ENCODE data around the gene EPHB2.

EPHB2 gene

GRCh38 chr1:22721122-22721873 lies 10.7 kb downstream of the EPHB2 start:
- no peak for DNase-seq

DNA sequence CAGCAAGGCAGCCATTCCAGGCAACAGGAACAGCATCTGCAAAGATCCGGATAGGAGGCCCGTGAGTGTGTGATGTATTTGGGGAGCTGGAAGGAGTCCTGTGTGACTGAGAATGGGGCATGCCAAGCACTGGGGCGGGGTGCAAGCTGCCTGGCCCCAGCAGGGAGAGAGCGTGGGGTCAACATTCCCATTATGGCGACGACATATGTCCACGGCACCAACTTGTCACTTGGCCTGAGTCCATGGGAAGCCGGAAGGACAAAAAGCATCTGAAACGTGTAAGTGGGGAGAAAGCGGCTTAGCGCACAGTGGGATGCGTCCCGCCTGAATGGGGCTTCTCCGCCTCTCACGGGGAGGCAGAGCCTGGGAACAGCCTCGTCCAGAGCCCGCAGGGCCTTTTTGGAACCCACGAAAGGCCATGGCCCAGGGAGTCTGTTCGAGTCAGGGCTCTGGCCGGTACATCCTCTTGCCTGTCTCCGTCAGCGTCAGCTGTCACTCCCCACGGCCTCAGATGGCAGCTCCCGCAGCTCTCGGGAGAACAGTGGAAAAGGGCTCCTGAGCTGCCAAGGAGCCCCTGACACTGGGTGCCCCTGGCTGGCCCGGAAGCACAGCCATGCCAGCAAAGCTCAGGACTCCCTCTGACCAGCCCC lies 12.4 kb downstream of the EPHB2 start:
- peak in 2 of 56 donors; percentile 17 to 21 for DNase-seq

DNA sequence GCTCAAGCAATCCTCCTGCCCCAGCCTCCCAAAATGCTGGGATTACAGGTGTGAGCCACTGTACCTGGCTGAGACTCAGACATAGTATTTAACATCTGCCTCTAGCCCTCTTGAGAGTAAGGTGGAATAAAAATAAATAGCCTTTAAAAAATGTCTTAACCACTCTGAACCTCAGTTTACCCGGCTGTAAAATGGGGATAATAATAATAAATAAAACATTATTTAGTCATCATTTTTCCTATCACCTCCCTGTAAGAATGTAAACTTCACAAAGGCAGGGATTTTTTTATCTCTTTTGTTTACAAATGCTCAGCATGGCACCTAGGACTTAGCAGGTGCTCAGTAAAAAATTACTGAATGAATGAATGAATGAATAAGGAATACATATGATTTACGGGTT lies 17.2 kb downstream of the EPHB2 start:
- DNase-seq: no peak

GRCh38 chr1:22728751-22729399 lies 18.2 kb downstream of the EPHB2 start:
- no peak for DNase-seq

GRCh38 chr1:22729400-22729773 lies 18.7 kb downstream of the EPHB2 start:
- no peak for DNase-seq

DNA sequence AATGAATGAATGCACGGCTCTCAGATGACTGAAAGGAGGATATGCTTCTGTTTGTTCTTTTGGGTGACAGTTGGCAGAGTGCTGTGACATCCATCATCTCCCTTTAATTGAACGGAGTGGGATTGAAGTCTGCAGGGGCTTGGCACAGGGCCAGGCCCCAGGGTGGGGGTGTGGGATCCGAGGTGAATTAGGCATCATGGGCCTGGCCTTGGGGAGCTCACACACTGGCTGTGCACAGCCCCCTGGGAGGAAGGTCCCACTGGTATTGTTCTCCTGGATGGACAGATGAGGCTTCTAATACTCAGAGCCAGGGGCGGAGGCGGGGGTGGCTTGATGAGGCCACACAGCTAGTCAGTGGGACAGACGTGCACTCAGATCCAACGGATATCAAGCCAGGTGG lies 19.3 kb downstream of the EPHB2 start:
- no peak for DNase-seq

GRCh38 chr1:22731924-22732720 lies 21.5 kb downstream of the EPHB2 start:
- peak in 1 of 56 donors; percentile 1 for DNase-seq

DNA sequence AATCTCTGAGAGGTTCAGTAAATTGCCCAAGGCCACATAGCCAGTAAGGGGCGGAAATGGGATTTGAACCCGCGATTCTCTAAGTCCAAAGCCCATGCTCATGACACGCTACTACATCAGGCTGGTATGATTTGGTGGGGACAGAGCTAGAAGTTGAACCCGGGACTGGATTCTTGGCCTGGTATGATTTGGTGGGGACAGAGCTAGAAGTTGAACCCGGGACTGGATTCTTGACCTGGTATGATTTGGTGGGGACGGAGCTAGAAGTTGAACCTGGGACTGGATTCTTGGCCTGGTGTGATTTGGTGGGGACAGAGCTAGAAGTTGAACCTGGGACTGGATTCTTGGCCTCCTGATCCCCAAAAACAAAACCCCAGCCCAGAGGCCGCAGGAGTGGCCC lies 23.0 kb downstream of the EPHB2 start:
- DNase-seq: no peak

GRCh38 chr1:22736501-22737080 lies 26.0 kb downstream of the EPHB2 start:
- no peak for DNase-seq

DNA sequence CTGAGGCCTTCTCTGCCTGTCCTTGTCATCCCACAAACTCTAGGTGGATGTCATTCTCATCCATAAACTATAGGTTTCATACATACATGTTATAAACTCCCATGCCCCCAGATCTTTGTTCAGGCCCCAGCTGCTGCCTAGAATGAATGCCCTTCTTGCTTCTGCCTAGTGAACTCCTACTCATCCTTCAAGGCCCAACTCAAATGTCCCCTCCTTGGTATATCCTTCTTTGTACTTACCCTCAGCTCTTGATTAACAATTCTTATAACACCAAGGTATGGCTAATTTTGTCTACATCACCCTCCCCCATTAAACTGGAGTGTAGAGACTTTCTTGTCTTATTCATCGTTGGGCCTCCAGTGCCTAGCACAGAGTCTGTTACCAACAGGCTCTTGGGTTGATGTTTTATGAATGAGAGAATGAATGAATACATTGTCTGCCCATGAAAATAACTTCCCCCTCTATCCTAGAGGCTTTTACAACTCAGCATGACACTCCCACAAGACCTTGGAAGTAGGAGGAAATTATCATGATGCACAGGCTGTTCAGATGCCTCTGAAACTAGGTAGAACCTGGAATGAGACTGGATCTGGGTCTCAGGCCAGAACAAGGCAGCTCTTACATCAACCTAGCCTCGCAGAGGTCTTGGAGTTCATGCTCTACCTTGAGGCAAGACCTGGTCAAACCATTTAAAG lies 26.9 kb downstream of the EPHB2 start:
- no peak for DNase-seq

GRCh38 chr1:22738069-22738435 lies 27.4 kb downstream of the EPHB2 start:
- DNase-seq: no peak

- no peak for DNase-seq
These were observed 27.9 kb downstream of the EPHB2 start for GRCh38 chr1:22738522-22738921.

DNA sequence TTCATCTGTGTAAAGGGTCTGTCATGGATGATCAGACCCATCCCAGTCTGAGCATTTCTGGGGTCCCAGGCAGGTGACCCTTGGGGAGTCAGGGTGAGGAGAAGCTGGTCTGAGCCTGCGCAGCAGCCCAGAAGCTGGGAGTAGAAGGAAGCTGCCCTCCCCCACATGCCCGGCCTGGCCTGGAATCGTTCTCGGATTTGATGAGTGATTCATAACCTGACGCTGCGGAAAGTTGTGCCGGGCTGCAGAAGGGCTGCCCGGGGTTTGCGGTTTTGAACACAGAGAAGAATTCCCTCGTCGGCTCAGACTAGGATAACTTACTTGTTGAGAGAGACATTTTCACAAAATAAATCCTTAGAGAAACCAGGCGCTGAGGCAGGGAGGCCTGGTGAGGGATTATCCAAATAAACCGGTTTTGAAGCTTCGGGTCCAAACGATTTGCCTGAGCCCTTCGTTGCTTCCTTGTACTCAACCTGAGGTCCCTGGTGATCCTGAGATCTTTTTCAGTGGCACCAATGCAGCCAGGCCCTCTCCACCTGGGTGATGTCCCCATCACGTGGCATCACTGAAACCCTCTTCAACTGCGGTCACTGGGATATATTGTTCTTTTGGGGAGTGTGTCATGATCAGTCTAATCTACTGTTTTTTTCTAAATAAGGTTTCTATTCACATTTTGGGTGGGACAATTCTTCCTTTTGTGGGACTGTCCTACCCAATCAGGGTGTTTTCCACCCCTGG lies 29.2 kb downstream of the EPHB2 start:
- no peak for DNase-seq

- no peak for DNase-seq
These were observed 30.5 kb downstream of the EPHB2 start for GRCh38 chr1:22741118-22741517.

DNA sequence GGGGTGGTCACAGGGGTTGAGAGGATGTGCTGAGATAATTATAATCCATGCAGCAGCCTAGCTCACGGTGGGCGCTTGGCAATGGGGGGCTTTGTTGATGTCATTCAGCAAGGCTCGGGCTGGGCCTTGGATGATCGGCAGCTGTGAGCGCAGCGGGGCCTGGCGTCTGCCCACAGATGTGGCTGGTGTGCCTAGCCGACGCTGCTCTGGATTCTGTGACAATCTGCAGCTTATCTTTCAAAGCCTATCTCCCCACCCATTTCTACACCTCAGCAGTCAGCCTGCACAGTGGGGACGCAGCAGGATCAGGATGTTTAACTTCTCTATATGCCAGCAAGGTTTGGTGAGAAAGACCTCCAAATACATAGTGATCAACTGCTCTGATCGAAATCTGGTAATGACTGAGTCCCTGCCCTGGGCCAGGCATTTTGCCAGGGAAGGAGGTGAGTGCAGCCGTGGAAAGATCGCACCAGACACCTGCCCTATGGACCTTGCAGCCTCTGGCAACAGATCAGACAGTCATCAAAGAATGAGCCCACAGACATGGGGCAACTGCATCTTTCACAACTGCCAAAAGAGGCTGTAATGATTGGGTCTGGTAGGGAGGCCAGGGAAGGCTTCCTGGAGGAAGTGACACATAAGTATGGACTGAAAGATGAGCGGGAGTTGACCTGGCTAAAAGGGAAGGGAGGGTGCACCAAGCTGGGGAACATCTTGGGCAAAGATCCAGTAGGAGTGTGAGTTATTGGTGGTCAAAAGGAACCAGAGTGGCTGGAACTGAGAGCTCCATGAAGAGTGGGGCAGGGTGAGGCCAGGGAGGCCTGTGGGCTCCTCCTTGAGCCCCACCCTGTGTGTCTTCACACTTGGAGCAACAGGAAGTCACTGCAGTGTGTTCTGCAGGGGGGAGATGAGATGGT lies 35.3 kb downstream of the EPHB2 start:
- DNase-seq: no peak

DNA sequence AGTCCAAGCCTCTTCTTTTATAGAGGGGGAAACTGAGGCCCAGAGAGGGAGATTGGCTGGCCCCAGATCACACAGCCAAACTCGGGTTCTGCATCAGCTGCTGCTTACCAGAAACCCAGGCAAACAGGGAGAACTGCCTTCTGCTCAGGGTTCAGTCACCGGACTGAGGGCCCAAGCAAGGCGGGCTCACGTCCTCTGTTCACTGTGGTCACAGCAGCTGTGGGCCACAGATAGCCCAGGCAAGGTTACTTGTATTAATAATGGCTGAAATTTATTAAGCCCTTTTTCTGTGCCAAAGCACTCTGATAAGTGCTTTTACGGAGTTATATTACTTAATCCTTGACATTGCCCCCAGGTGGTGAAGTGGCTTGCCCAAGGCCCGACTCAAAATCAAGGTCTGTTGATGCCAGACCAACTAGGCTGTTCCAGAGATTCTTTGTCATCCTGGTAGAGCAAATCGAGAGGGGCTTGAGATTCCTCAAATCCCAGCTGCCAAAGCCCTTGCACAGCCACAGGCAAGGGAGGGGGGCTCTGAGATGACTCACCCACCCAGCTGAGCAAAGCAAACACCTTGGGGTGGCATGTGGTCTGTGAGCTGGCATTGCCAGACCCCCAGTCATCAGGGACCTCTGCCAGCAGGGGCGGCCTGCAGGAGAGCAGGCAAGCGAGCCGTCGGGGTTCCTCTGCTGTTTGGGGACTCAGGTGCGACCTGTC lies 36.5 kb downstream of the EPHB2 start:
- no peak for DNase-seq

- no peak for DNase-seq
These were observed 37.1 kb downstream of the EPHB2 start for GRCh38 chr1:22747735-22748073.

- DNase-seq: no peak
These were observed 38.9 kb downstream of the EPHB2 start for GRCh38 chr1:22749503-22749902.
